ENCODE data around the gene CERS5. TPM values are rescaled to one million over a fixed set of nuclear protein-coding genes. Genes with fewer than 3 reads are reported as not detected.

CERS5 gene
- total and polyA plus RNA-seq, 12 donors, result 8.3 to 51.7 (median 11.8) TPM

GRCh38 chr12:50121641-50122040, 45.5 kb downstream of the CERS5 start:
- Histone ChIP-seq H3K27me3 (no peaks in the 10 kb centered on the region), H3K27ac (no peak overlapping the region), H3K4me1 (peaks cover 0 to 40% (median 22%) of the 10 kb centered on the region in 9 donors), H3K36me3 (peaks cover 0 to 88% (median 28%) of the 10 kb centered on the region in 9 donors), H3K9me3 (no peaks in the 10 kb centered on the region), H3K4me3 (no peak overlapping the region)
- intact Hi-C loops (cut with DNase I), result no loop called here
- DNase-seq (no peak), ATAC-seq (no peak)
- TF ChIP-seq CTCF (IDR thresholded peaks at IDR 0.05), result no peak
- WGBS, 2 donors, result 87 to 93% methylated on average over 5 of the region's 5 CpGs

- DNase-seq (no peak), ATAC-seq (no peak)
- no peaks in the 10 kb centered on the region for H3K27me3 ChIP-seq
- WGBS, 2 donors, result 94 to 97% methylated on average over 3 of the region's 3 CpGs
- no peak overlapping the region for H3K27ac ChIP-seq
- H3K36me3 ChIP-seq, result peaks cover 0 to 89% (median 28%) of the 10 kb centered on the region in 9 donors
- no peaks in the 10 kb centered on the region for H3K9me3 ChIP-seq
- TF ChIP-seq CTCF (IDR thresholded peaks at IDR 0.05), result no peak
- peaks cover 0 to 40% (median 27%) of the 10 kb centered on the region in 9 donors for H3K4me1 ChIP-seq
- H3K4me3 ChIP-seq, result no peak overlapping the region
- intact Hi-C loops (cut with DNase I), result no loop called here
Observed at GRCh38 chr12:50120953-50121352, 46.2 kb downstream of the CERS5 start.

- 89 to 91% methylated on average over 3 of the region's 3 CpGs for WGBS, 2 donors
- no peak overlapping the region for H3K27ac ChIP-seq
- no peak for TF ChIP-seq CTCF (IDR thresholded peaks at IDR 0.05)
- DNase-seq, result no peak
- intact Hi-C loops (cut with DNase I), result no loop called here
- H3K4me3 ChIP-seq, result no peak overlapping the region
- H3K36me3 ChIP-seq, result peaks cover 0 to 89% (median 28%) of the 10 kb centered on the region in 9 donors
- peaks cover 0 to 39% (median 26%) of the 10 kb centered on the region in 9 donors for H3K4me1 ChIP-seq
- no peak for ATAC-seq
- no peaks in the 10 kb centered on the region for H3K9me3 ChIP-seq
- H3K27me3 ChIP-seq, result no peaks in the 10 kb centered on the region
Observed at GRCh38 chr12:50120521-50120920, 46.6 kb downstream of the CERS5 start.

DNA sequence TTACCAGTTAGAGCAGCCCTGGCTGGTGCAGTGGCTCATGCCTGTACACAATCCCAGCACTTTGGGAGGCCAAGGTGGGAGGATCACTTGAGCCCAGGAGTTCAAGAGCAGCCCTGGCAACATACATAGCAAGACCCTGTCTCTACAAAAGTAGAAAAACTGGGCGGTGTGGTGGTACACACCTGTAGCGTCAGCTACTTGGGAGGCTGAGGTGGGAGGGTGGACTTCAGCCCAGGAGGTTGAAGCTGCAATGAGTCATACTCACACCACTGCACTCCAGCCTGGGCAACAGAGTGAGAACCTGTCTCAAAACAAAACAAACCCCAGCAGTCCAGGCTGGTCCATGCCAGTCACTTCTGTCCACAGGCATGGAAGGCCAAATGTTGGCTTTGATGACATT, 47.8 kb downstream of the CERS5 start:
- Histone ChIP-seq H3K4me1 (peaks cover 0 to 41% (median 25%) of the 10 kb centered on the region in 9 donors), H3K27ac (no peak overlapping the region), H3K27me3 (no peaks in the 10 kb centered on the region), H3K36me3 (peaks cover 0 to 94% (median 28%) of the 10 kb centered on the region in 9 donors), H3K4me3 (no peak overlapping the region), H3K9me3 (no peaks in the 10 kb centered on the region)
- WGBS, 2 donors, result 92 to 98% methylated on average over 2 of the region's 2 CpGs
- DNase-seq, result no peak
- intact Hi-C loops (cut with DNase I), result loop anchor here in 1 of 10 donors (10.0 kb wide), 1 partner anchor 45 kb away; the partner anchor contains the start of gene CERS5
- no peak for ATAC-seq
- TF ChIP-seq CTCF (IDR thresholded peaks at IDR 0.05), result no peak

All from heart right ventricle (tissue), 16 donors.